OCI-LY1 (cell line): ENCODE data around the gene PKN1.

ENCODE experiments used
- EZH2 ChIP-seq: fragments of 200-600 bp; sonication (generic), shearing (Covaris generic); IDR thresholded peaks from 2 replicates; pipeline ENCODE4 v1.8.0; 2017; ENCODE audit warnings: borderline replicate concordance, mixed run types, mild to moderate bottlenecking, antibody characterized with exemption, low read length, moderate library complexity, mixed read lengths
- TF ChIP-seq, protein P1 (sequence below): fragments of 200-600 bp; sonication (generic), shearing (Covaris generic); IDR thresholded peaks from 2 replicates; pipeline ENCODE4 v1.5.1; 2017; ENCODE audit warnings: mild to moderate bottlenecking, antibody characterized with exemption, low read length, moderate library complexity, mixed read lengths

DNA sequence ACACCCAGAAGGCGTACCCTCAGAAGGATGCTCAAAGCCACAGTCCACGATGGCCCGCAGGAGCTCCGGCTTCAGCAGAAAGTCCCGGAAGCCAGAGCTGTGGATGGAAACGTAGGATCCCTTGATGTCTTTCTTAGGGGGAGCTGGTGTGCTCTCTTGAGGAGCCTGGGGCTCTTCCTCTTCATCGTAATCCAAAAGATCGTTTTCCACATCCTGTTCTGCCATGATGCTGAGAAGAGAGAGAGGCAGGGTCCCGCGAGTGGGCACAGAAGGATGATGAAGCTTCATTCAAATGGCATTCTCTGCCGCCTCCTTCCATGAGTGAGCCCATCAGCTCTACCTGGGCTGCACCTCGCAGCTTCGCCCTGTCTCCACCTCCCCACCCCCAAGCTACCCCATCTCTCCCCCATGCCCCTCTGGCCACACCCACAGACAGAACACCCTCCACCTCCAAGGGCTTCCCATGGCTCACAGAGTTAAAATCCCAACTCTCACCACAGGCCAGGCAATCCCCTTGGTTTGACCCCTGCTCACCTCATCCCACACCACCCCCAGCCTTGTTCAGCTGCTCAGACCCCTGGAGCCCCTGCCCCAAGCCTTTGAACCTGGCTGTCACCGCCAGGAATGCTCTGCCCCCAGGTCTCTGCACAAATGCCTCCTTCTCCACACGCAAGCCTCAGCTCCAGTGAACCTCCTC, 20.0 kb upstream of the PKN1 start:
- TF ChIP-seq, protein P1, sequence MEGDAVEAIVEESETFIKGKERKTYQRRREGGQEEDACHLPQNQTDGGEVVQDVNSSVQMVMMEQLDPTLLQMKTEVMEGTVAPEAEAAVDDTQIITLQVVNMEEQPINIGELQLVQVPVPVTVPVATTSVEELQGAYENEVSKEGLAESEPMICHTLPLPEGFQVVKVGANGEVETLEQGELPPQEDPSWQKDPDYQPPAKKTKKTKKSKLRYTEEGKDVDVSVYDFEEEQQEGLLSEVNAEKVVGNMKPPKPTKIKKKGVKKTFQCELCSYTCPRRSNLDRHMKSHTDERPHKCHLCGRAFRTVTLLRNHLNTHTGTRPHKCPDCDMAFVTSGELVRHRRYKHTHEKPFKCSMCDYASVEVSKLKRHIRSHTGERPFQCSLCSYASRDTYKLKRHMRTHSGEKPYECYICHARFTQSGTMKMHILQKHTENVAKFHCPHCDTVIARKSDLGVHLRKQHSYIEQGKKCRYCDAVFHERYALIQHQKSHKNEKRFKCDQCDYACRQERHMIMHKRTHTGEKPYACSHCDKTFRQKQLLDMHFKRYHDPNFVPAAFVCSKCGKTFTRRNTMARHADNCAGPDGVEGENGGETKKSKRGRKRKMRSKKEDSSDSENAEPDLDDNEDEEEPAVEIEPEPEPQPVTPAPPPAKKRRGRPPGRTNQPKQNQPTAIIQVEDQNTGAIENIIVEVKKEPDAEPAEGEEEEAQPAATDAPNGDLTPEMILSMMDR: no peak
- TF ChIP-seq EZH2: no peak
